ENCODE data around the gene NDUFAF8.

NDUFAF8 gene

GRCh38 chr17:81253358-81254131, 14.4 kb downstream of the NDUFAF8 start:
- peak; percentile 64 for DNase-seq

GRCh38 chr17:81254955-81255717, 16.0 kb downstream of the NDUFAF8 start:
- DNase-seq: no peak

DNA sequence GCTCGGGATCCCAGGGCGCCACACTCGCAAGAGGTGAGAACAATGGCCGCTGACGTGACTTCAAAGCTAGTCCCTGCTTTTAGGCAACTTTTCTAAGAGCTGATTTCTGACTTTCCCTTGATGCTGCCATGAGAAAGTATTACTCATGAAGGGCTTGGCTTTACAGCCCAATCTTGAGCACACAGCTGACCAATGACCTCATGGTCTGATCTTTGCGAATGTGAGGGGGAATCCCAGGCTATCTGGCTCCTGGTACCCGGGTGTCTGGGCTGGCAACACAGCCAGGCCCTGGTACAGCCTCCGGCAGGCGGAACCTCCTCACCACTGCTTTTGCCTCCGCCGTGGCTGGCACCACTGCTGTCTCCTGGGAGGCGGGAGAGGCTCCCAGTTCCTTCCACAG, 17.5 kb downstream of the NDUFAF8 start:
- DNase-seq: no peak

GRCh38 chr17:81257533-81257932, 18.4 kb downstream of the NDUFAF8 start:
- no peak for DNase-seq

DNA sequence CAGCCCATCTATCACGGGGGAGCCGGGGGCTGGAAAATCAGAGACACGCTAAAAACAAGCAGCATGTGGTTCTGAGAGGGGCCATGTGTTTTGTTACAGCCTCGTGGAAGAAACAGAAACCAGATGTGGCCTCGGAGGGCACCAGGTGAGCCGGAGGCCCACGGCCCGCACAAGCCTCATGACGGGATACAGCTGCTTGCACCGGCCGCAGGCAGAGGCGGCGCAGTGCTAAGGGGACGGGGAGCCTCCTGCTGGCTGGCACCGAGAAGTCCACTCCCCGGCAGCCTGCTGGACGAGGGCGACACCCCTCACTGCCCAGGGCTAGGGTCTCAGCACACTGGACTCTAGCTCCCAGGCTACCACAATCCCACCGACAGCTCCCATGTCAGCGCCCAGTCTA, 19.2 kb downstream of the NDUFAF8 start:
- DNase-seq: no peak

DNA sequence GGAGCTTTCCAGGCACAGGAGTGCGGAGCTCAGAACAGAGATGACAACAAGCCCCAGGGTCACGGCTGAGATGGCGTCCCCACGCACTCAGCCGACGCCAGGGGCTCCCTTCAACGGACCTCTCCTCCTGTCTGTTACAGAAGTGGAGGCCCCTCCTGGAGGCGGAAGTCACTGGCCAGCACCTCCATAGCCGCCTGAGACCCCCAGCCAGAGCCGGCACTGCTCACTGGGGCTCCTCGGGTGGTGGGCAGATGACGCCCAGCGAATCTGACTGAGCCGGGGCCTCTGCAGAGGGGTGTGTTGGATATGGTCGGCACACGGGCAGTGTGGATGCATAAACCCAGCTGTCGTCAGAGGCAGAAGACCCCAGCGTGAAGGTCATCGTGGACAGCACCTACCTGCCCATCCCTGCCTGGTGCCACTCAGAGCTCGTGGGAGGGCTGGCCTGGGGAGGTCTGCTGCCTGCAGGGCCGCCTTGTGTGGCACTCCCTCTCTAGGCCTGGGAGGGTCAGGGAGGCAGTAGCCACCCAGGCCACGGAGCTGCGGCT, 20.0 kb downstream of the NDUFAF8 start:
- no peak for DNase-seq

DNA sequence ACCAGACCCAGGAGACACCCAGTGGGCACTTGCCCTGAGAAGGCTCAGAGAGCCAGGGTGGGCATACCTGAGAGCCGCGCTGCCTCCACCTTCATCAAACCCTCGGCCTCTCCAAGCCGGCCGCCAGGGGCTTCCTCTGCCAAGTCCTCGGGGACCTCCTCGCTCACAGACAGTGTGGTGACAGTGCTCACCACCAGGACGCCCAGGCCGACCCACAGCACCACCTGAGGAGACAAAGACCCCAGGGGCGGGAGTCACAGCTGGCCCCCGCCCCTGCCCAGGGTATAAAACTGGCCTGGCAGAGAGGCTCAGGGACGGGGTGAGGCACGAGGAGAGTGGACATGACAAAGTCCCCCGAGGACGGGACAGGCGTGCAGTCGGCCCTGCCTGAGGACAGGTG, 21.1 kb downstream of the NDUFAF8 start:
- DNase-seq: no peak

DNA sequence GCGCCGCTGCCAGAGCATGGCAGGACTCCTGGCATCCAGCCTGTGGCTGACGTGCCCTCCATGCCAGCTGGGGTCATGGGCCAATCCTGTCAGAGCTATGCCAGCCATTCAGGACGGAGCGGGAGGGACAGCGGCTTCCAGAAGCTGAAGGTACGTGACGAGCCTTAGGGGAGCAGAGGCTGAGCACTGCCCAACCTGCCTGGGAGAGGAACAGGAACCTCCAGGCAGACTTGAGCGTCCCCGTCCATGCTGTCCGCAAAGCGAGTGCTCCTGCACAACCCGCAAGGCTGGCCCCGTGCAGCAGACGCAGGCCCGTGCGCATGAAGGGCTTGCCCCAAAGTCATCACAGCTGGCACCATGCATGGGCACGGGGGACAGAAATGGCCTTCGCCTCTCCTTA, 21.5 kb downstream of the NDUFAF8 start:
- DNase-seq: no peak

- DNase-seq: no peak
Observed at GRCh38 chr17:81261096-81261495, 22.0 kb downstream of the NDUFAF8 start.

DNA sequence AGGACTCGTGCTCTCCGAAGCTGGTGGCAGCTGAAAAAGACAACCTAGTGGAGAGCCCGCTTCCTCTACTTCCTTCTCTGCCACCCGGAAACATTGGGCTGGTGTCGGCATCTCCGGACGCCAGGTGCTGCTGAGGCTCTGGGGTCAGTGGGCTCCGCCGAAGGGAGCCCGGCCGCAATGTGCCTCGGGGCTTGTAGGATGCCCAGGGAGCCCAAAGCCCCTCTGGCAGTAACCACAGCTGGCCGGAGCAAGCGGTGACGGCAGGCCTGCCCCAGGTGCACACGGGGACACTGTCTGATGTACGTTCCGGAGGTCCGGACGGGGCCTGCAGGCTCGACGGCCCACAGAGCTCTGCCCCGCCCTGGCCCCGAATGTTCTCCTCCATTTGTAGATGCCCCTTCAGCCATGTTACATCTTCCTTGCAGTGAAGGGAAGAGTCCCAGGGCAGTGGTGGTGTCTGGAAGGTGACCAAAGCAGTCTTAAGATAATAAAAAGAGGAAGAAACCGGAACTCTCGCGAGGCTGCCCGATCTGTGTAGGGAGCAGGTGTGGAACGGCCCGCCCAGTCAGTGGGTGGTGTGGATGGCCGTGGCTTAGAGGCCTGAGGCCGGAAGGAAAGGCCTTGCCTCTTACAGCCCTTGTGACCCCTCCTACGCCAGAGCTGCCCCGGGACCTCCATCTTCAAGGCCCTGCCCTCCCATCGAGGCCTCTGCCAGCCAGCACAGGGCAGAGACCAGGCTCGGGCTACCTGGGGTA, 22.6 kb downstream of the NDUFAF8 start:
- no peak for DNase-seq

DNA sequence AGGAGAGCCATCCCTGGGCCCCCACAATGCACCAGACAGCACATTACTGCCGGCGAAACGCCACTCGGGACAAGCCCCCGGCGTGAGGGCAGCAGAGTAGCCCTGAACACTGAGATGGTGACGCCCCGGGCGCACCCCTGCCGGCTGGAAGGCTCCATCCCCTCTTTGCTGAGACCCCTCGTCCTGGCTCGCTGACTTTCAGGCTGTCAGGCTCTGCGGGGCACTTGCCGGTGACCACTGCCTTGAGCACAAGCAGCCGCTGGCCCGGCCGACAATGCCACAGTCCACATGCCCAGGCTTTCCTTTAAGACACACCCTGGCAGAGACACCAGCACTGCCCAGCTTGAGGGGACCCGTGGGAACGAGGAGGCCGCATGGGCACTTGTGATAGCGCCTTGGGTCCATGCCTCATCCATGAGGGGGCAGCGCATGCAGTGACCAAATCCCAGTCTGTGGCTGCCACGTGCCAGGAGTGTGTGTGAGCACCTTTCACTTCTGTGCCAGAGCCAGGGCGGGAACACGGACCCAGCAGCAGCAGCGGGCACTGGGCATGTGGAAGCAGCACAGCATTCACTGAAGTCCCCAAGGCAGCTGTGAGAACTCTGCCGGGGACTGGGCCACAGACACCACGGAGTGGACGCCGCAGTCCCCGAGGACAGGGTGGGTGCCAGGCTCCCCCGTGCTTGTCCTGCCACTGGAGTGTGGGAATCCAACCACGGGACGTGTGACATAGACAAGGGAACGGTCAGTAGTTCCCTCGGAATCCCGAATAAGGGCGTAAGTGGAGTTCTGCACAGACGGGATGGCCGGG, 24.5 kb downstream of the NDUFAF8 start:
- DNase-seq: no peak

GRCh38 chr17:81264640-81265039, 25.5 kb downstream of the NDUFAF8 start:
- DNase-seq: no peak

DNA sequence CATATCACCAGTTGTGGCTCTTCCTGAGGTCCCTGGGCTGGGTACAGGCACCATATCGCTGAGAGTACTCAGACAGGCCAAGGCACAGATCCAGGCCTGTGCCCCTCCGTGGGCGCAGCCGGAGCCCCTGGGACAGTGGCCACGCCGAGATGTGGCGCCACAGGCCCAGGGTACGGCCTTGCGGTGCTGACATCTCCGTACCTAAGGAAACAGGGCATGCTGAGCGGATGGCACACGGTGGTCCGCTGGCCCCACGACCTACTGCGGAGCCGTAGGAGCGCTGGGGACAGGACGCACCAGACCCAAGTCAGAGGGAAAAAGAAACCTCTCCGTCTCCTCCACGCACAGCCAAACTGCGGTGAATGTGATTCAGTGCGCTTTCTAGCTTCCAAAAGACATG, 26.5 kb downstream of the NDUFAF8 start:
- DNase-seq: no peak

GRCh38 chr17:81267390-81268067, 28.4 kb downstream of the NDUFAF8 start:
- DNase-seq: no peak

DNA sequence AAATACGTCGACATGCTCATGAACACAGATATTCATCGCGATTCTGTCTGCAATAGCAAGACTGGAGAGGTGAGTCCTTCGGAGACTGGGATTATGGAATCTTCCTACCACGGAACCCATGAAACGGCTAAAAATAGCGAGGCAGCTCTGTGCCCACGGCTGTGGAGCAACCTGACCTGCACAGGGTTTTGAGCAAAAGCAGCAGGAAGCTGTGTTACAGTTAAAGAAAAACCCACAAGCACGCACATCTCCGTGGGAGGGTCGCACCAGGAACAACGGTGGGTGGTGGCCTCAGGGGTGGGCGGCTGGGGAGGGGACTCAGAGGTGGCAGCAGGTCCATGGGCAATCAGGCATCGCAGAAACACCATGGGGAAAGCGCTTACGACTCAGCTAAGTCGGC, 31.2 kb downstream of the NDUFAF8 start:
- DNase-seq: no peak

DNA sequence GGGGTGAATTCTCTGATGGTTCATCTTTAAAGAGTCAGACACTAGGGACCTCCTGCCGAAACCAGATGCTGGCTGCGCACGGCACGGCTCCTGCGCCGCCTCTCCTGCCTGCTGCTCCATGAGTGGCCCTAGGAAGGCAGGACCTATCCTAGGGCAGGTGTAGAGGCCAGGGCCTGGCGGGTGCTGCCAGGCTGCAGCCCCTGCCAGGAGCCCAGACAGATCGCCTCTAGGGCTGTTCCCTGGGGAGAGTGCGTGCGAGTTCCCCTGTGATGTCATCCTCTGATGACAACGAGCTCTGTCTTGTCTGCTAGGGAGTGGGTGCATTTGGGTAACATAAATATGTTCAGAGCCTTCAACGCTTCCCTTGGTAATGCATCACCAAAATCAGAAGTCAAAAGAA, 32.1 kb downstream of the NDUFAF8 start:
- no peak for DNase-seq

DNA sequence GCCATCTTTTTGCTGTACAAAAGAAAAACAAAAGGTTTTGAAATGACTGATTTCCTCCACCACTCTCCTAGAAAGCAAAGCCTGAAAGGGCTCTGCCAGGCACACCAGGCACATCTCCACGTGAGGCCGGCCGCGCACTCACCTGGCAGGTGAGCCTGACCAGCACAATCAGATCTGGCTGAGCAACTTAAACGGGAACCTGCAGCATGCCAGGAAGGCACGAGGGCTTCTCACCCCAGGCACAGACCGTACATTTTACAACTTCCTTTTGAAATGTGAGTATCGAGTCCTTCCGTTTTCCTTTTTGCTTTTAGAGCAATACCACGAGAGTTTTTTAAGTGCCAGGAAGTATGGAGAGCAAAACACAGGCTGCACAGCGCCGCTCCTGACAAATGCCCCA, 33.5 kb downstream of the NDUFAF8 start:
- no peak for DNase-seq

- no peak for DNase-seq
Observed at GRCh38 chr17:81273698-81274470, 34.8 kb downstream of the NDUFAF8 start.

DNA sequence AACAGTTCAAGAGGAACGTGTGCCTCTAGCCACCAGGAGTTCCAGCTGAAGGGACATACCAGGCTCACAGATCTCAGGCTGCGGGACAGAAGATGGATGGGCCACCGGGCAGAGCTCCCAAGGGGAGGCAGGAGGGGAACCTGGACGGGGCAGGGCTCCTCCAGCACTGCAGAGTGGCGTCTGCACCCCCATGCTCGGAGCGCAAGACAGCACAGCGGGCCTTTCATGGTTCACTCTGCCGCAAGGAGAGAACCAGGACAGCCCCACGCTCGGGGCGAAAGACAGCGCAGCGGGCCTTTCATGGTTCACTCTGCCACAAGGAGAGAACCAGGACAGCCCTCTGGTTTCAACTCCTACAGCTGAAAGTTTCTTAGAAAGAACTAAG, 35.3 kb downstream of the NDUFAF8 start:
- DNase-seq: no peak

- DNase-seq: no peak
Observed at GRCh38 chr17:81276781-81277180, 37.7 kb downstream of the NDUFAF8 start.

- no peak for DNase-seq
Observed at GRCh38 chr17:81277421-81277820, 38.3 kb downstream of the NDUFAF8 start.
